ENCODE results near the gene AWAT2.
"Not testable (repeated sequence)": the region's sequence is repeated elsewhere in the genome, so short reads cannot be mapped to it uniquely, and the experiment has no call there.

The AWAT2 gene

DNA sequence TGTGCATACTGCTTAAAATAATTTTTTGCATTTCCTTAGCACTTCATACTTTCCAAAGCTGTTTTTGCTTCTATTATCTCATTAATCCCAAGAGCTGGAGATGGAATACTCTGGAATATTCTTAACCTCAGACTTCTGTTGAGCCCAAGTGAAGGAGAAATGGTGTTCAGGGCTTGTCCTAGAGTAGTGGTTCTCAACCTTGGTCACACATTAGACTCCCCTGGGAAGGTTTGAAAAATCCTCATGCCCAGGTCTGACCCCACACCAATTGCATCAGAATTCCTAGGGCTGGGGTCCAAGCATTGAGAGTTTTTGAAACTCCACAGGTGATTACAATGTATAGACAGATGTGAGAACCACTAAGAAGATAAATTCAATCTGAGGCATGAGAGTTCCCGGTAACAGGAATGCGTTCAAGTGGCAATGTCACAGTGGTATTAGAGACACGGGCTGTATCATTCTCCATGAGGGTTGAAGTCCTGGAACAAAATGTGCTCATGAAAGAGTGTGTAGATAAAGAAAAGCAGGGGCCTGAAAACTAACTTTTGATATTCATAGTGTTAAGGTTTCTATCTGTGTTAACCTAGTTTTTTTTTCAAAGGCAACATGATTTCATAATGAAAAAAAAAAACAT is 47.9 kb downstream of the AWAT2 start:
- H3K4me1 ChIP-seq, result no peaks in the 10 kb centered on the region
- TF ChIP-seq, protein P1, sequence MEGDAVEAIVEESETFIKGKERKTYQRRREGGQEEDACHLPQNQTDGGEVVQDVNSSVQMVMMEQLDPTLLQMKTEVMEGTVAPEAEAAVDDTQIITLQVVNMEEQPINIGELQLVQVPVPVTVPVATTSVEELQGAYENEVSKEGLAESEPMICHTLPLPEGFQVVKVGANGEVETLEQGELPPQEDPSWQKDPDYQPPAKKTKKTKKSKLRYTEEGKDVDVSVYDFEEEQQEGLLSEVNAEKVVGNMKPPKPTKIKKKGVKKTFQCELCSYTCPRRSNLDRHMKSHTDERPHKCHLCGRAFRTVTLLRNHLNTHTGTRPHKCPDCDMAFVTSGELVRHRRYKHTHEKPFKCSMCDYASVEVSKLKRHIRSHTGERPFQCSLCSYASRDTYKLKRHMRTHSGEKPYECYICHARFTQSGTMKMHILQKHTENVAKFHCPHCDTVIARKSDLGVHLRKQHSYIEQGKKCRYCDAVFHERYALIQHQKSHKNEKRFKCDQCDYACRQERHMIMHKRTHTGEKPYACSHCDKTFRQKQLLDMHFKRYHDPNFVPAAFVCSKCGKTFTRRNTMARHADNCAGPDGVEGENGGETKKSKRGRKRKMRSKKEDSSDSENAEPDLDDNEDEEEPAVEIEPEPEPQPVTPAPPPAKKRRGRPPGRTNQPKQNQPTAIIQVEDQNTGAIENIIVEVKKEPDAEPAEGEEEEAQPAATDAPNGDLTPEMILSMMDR (IDR thresholded peaks at IDR 0.05; ENCODE audit: low read depth, low read length), result no peak
- H3K4me3 ChIP-seq (ENCODE audit: low read depth, low read length), result no peak overlapping the region
- H3K9me3 ChIP-seq, result no peaks in the 10 kb centered on the region
- no peak for DNase-seq
- no peaks in the 10 kb centered on the region for H3K36me3 ChIP-seq
- H3K27me3 ChIP-seq, result no peaks in the 10 kb centered on the region

DNA sequence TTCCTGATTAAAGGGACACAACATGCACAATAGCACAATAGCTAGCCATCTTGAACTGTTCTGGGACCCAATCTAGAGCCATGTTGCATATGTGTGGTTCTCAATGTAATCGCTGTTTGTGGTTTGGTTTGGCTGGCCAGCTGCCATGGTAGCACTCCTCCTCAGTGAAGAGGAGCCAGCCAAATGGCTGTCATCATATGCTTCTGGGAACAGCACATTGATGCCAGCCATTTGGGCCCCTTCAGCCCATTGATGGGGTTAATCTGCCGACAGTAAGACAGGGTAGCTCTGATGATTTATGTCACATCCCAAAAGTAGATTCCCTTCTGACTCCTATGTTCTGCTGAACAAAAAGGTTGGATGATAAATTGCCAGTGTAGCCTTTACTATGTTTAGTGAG is 48.5 kb downstream of the AWAT2 start:
- Histone ChIP-seq H3K27me3 (no peaks in the 10 kb centered on the region), H3K4me3 (ENCODE audit: low read depth, low read length) (no peak overlapping the region), H3K9me3 (no peaks in the 10 kb centered on the region), H3K36me3 (no peaks in the 10 kb centered on the region), H3K4me1 (no peaks in the 10 kb centered on the region)
- TF ChIP-seq, protein P1 (IDR thresholded peaks at IDR 0.05; ENCODE audit: low read depth, low read length), result no peak
- no peak for DNase-seq

DNA sequence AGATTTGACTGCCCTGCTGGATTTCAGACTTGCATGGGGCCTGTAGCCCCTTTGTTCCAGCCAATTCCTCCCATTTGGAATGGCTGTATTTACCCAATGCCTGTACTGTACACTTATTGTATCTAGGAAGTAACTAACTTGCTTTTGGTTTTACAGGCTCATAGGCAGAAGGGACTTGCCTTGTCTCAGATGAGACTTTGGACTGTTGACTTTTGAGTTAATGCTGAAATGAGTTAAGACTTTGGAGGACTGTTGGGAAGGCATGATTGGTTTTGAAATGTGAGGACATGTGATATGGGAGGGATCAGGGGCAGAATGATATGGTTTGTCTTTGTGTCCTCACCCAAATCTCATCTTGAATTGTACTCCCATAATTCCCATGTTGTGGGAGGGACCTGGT is 51.4 kb downstream of the AWAT2 start:
- not testable (repeated sequence) for DNase-seq; H3K36me3 ChIP-seq; H3K9me3 ChIP-seq; H3K27me3 ChIP-seq; H3K4me1 ChIP-seq; H3K4me3 ChIP-seq (ENCODE audit: low read depth, low read length)

DNA sequence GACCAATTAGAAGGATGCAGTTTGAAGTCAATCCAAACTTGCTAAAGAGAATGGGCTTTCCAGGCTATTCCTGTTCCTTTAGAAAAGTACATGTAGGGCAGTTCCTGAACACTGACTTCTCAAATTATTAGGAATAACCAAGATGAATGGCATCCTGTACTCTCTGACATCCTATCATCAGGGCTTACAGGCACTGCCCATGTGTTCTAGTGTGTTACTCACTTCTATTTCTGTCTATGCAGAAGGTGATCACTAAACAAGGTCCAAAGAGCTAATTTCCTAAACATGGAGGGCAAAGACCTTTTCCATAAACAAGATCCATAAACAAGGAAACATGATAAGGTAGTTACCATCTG is 53.6 kb downstream of the AWAT2 start:
- H3K9me3 ChIP-seq, result no peaks in the 10 kb centered on the region
- no peaks in the 10 kb centered on the region for H3K4me1 ChIP-seq
- H3K27me3 ChIP-seq, result no peaks in the 10 kb centered on the region
- no peaks in the 10 kb centered on the region for H3K36me3 ChIP-seq
- TF ChIP-seq, protein P1 (IDR thresholded peaks at IDR 0.05; ENCODE audit: low read depth, low read length), result no peak
- DNase-seq, result no peak
- no peak overlapping the region for H3K4me3 ChIP-seq (ENCODE audit: low read depth, low read length)

DNA sequence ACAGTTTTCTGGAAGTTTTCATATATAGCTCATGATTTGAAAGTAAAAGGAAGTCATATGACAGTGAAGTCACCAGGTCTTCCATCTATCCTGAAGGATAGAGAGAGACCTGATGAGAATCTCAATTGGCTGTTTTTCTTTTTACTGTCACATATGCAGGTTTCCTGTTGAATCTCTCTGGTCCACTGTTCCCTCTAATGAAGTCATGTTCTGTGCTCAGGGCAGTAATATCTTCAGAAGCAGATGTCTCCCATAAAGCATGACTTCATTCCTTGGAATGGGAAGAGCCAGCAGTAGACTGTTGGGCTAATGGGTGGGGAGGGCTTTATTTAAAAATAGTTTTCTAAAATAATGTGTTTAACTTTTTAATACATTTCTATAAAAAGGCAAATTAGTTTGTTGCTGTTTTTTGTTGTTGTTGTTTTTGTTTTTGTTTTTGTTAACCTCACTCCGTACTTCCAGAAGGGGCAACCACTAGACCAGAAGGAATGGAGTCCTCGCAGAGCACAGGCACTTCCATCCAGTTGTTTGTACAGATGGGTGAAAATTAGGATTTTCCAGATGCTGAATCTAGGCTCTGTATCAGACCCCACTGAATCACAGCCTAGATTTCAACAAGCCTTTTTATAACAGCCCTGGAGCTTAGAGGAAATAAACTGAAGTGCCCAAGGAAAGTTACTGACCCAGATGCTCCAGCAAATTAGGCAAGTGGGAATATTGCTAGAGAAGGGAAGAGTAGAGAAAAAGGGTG is 54.2 kb downstream of the AWAT2 start:
- TF ChIP-seq, protein P1 (IDR thresholded peaks at IDR 0.05; ENCODE audit: low read depth, low read length), result no peak
- no peaks in the 10 kb centered on the region for H3K36me3 ChIP-seq
- DNase-seq, result no peak
- H3K4me1 ChIP-seq, result no peaks in the 10 kb centered on the region
- no peak overlapping the region for H3K4me3 ChIP-seq (ENCODE audit: low read depth, low read length)
- H3K27me3 ChIP-seq, result no peaks in the 10 kb centered on the region
- no peaks in the 10 kb centered on the region for H3K9me3 ChIP-seq

DNA sequence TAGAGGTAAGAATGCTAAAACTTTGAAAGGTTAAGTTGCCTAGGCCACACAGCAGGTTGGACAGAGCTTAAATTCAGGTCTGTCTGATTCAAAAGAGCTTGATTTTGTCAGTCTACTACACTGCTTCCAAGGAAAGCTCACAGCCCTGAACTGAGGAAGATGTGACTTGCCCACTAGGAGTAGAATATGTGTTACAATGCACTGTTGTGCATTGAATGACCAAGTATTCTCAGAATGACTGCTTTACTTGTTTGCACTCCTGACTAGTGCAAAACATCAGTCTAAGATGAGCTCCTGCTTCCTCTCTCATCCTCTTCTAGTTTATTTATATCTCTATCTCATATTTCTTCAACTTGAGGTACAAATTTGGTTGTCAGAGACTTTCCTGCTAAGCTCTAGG is 56.2 kb downstream of the AWAT2 start:
- DNase-seq, result no peak
- Histone ChIP-seq H3K27me3 (no peaks in the 10 kb centered on the region), H3K9me3 (no peaks in the 10 kb centered on the region), H3K4me1 (no peaks in the 10 kb centered on the region), H3K36me3 (no peaks in the 10 kb centered on the region), H3K4me3 (ENCODE audit: low read depth, low read length) (no peak overlapping the region)
- TF ChIP-seq, protein P1 (IDR thresholded peaks at IDR 0.05; ENCODE audit: low read depth, low read length), result no peak
